Measurements from ENCODE around the gene MBNL3.

DNA sequence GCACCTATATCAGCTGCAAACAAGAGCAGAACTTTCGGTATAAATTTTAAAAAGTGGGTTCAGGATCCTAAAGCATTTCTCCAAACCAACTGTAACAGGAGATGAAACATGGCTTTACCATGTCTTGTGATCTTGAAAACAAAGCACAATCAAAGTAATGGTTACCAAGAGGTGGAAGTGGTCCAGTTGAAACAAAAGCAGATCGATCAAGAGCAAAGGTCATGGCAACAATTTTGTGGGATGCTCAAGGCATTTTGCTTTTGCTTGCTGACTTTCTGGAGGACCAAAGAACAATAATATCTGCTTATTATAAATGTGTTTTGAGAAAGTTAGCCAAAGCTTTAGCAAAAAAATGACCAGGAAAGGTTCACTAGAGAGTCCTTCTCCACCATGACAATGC, 152.7 kb downstream of the MBNL3 start:
- TF ChIP-seq, protein P1, sequence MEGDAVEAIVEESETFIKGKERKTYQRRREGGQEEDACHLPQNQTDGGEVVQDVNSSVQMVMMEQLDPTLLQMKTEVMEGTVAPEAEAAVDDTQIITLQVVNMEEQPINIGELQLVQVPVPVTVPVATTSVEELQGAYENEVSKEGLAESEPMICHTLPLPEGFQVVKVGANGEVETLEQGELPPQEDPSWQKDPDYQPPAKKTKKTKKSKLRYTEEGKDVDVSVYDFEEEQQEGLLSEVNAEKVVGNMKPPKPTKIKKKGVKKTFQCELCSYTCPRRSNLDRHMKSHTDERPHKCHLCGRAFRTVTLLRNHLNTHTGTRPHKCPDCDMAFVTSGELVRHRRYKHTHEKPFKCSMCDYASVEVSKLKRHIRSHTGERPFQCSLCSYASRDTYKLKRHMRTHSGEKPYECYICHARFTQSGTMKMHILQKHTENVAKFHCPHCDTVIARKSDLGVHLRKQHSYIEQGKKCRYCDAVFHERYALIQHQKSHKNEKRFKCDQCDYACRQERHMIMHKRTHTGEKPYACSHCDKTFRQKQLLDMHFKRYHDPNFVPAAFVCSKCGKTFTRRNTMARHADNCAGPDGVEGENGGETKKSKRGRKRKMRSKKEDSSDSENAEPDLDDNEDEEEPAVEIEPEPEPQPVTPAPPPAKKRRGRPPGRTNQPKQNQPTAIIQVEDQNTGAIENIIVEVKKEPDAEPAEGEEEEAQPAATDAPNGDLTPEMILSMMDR (IDR thresholded peaks at IDR 0.05; ENCODE audit: low read length): no peak
- TF ChIP-seq EZH2 (IDR thresholded peaks at IDR 0.05; ENCODE audit: borderline replicate concordance, low read length): no peak

Measured in OCI-LY1 (cell line).